ENCODE data around the gene DGAT2.

DGAT2 gene

DNA sequence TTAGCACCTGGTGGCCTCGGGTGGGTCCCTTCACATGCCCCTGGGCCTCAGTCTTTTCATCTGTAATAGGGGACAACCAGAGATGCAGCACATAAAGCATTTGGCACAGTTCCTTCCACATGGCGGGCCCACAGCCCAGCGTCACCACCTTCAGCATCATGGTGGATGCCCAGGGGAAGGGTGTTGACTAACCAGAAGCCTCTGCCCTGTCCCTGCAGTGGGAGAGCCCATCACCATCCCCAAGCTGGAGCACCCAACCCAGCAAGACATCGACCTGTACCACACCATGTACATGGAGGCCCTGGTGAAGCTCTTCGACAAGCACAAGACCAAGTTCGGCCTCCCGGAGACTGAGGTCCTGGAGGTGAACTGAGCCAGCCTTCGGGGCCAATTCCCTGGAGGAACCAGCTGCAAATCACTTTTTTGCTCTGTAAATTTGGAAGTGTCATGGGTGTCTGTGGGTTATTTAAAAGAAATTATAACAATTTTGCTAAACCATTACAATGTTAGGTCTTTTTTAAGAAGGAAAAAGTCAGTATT lies 31.6 kb downstream of the DGAT2 start:
- DNase-seq (ENCODE audit: low read depth): no peak
- no peak overlapping the region for H3K4me3 ChIP-seq (ENCODE audit: low read length)
- TF ChIP-seq, protein P1, sequence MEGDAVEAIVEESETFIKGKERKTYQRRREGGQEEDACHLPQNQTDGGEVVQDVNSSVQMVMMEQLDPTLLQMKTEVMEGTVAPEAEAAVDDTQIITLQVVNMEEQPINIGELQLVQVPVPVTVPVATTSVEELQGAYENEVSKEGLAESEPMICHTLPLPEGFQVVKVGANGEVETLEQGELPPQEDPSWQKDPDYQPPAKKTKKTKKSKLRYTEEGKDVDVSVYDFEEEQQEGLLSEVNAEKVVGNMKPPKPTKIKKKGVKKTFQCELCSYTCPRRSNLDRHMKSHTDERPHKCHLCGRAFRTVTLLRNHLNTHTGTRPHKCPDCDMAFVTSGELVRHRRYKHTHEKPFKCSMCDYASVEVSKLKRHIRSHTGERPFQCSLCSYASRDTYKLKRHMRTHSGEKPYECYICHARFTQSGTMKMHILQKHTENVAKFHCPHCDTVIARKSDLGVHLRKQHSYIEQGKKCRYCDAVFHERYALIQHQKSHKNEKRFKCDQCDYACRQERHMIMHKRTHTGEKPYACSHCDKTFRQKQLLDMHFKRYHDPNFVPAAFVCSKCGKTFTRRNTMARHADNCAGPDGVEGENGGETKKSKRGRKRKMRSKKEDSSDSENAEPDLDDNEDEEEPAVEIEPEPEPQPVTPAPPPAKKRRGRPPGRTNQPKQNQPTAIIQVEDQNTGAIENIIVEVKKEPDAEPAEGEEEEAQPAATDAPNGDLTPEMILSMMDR (conservative IDR thresholded peaks at IDR 0.05; ENCODE audit: low read length): no peak

DNA sequence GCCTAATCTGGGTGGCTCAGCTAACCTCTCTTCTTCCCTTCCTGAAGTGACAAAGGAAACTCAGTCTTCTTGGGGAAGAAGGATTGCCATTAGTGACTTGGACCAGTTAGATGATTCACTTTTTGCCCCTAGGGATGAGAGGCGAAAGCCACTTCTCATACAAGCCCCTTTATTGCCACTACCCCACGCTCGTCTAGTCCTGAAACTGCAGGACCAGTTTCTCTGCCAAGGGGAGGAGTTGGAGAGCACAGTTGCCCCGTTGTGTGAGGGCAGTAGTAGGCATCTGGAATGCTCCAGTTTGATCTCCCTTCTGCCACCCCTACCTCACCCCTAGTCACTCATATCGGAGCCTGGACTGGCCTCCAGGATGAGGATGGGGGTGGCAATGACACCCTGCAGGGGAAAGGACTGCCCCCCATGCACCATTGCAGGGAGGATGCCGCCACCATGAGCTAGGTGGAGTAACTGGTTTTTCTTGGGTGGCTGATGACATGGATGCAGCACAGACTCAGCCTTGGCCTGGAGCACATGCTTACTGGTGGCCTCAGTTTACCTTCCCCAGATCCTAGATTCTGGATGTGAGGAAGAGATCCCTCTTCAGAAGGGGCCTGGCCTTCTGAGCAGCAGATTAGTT lies 32.3 kb downstream of the DGAT2 start:
- H3K4me3 ChIP-seq (ENCODE audit: low read length): no peak overlapping the region
- no peak for DNase-seq (ENCODE audit: low read depth)
- TF ChIP-seq, protein P1 (conservative IDR thresholded peaks at IDR 0.05; ENCODE audit: low read length): no peak

DNA sequence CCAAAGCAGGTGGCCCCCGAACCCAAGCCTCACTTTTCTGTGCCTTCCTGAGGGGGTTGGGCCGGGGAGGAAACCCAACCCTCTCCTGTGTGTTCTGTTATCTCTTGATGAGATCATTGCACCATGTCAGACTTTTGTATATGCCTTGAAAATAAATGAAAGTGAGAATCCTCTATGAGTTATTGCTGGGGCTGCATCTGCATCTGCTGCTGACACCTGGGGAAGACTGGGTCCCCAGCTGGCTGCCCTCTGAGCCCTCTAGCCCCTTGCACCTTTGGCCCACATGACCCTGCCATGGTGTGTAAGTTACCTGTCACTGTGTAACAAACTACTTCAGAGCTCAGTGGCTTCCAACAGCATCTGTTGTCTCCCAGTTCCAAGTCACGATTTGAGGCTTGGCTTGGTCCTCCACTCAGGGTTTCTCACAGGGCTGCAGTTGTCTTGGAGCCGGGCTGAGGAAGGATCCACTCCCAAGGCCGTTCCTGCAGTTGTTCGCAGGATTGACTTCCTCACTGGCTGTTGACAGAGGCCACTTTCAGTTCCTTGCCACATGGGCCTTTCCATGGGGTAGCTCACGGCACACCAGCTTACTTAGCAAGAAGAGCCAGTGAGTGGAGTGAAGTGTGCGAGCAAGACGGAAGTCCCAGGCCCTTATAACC lies 32.9 kb downstream of the DGAT2 start:
- TF ChIP-seq, protein P1 (conservative IDR thresholded peaks at IDR 0.05; ENCODE audit: low read length): no peak
- H3K4me3 ChIP-seq (ENCODE audit: low read length): no peak overlapping the region
- DNase-seq (ENCODE audit: low read depth): no peak

DNA sequence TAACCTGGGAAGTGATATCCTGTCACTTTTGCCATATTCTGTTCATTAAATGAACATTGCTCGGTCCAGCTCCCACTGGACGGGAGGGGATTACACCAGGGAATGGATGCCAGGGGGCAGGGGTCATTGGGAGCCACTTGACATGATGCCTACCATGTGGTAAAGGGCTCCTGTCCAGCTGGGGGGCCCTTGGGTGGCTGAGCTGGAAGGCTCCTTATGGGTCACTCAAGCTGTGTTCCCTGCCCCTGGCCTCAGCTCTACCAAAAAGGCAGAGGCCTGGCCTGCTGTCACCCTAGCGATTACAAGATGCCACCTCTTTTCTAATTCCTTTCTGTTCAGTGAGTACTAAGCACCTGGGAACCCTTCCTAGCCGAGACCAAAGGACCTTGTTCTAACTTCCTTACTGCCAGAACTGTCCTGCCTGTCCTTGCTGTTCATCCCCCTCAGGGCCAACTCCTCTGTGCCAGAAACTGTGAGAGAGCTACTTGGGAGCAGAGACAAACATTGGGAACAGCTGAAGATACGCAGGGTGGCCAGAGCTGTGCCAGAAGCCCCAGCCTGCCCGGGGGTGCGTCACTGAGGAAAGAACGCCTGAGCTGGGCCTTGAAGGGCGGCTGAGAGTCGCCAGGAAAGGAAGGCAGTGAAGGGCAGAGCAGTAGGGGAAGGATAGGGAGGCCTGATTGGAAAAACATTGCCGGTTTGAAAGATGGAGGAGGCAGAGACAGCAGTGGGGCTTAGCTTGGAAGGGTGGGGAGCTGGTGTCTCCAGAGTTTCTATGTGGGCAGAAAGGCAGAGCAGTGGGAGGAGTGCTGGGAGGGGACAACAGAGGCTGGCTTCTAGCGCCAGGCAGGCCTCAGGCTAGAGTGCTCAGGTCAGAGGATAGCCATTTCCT lies 33.7 kb downstream of the DGAT2 start:
- no peak overlapping the region for H3K4me3 ChIP-seq (ENCODE audit: low read length)
- DNase-seq (ENCODE audit: low read depth): no peak
- TF ChIP-seq, protein P1 (conservative IDR thresholded peaks at IDR 0.05; ENCODE audit: low read length): no peak

DNA sequence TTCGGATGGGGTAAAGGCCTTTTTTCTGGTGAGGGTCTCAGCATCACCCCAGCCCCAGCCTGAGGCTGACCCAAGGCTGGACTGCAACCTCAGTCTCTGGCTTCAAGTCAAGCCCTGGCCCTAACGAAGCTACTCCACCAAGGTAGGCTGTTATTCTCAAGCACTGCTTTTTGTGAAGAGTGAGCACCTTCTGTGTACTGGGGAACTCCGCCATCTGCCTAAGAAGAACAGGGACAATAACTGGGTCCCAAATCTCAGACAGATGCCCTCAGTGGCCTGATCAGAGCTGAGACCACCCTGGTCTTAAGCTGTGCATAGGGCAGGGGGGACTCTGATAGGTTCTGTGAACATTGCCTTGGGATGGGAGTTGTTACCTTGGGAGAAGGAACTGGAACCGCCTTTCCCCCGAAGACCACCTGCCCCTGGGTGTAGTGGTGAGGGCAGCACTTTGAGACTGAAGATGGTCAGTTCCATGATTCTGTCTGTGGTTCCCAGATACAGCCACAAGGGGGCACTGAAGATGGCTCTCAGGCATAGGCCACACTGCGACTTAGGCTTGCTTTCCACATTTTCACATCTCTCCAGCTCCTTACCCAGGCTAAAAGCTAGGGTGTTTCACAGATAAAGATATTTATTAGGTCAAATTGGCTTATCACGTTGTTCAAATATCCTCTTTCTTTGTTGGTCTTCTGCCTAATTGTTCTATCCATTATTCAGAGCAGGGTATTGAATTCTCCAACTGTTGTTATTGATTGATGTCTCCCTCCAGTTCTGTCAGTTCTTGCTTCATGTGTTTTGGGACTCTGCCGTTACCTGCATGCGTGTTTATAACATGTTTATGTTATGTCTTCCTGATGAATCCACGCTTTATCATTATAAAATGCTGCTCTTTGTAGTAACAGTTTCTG lies 34.6 kb downstream of the DGAT2 start:
- no peak overlapping the region for H3K4me3 ChIP-seq (ENCODE audit: low read length)
- TF ChIP-seq, protein P1 (conservative IDR thresholded peaks at IDR 0.05; ENCODE audit: low read length): peak; percentile 96
- peak; percentile 58 for DNase-seq (ENCODE audit: low read depth)

DNA sequence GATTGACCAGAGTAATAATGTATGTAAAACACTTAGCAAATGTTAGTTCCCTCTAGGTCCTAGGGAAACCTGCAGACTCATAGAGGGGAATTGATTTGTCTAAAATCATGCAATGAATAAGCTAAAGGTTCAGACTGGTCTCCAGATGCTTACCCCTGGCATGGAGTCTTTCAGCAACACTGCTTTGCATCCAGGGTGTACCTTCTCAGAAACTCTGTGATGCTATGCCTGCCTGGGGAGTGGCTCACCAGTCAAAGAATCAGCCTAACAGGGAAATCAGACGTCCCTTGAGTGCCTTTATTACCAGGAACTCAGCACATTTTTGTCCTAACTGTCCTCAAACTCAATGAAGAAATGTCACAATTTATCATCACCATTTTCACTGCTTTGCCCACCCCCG lies 40.5 kb downstream of the DGAT2 start:
- TF ChIP-seq, protein P1 (conservative IDR thresholded peaks at IDR 0.05; ENCODE audit: low read length): no peak
- H3K4me3 ChIP-seq (ENCODE audit: low read length): no peak overlapping the region
- DNase-seq (ENCODE audit: low read depth): no peak

Data from AG10803 (cell line).